ENCODE results near the gene SH3GL3. TPM values are rescaled to one million over a fixed set of nuclear protein-coding genes. Genes with fewer than 3 reads are reported as not detected.

The SH3GL3 gene
- total RNA-seq, 6 experiments from 2014 or later: not detected

- H3K36me3 Mint-ChIP-seq (ENCODE audit: low read depth): 0 out of 2 replicates have a peak, but pooled peaks cover 4% of the 10 kb centered on the region
- peaks cover 54% of the 10 kb centered on the region for H3K9me3 Mint-ChIP-seq
- no peak within 1 kb of the TSS for H3K27ac Mint-ChIP-seq
- H3K27me3 Mint-ChIP-seq (ENCODE audit: insufficient read depth): no peaks in the 10 kb centered on the region
- no peak within 1 kb of the TSS for H3K4me3 Mint-ChIP-seq
- no peaks in the 10 kb centered on the region for H3K4me1 Mint-ChIP-seq (ENCODE audit: low read depth)
- DNase-seq: no peak
- TF ChIP-seq CTCF (IDR thresholded peaks at IDR 0.05): no peak
Observed at GRCh38 chr15:83653639-83654378, 206.7 kb downstream of the SH3GL3 start, which contains the start of gene ADAMTSL3. Gene ADAMTSL3, plus strand, starts transcription at chr15:83654123. Its CDS starts 1,639 bp downstream, at chr15:83655762.

- Mint-ChIP-seq H3K27ac (no peak overlapping the region), H3K4me1 (ENCODE audit: low read depth) (no peaks in the 10 kb centered on the region), H3K4me3 (no peak overlapping the region)
Observed at GRCh38 chr15:83654379-83655236, 207.5 kb downstream of the SH3GL3 start.

DNA sequence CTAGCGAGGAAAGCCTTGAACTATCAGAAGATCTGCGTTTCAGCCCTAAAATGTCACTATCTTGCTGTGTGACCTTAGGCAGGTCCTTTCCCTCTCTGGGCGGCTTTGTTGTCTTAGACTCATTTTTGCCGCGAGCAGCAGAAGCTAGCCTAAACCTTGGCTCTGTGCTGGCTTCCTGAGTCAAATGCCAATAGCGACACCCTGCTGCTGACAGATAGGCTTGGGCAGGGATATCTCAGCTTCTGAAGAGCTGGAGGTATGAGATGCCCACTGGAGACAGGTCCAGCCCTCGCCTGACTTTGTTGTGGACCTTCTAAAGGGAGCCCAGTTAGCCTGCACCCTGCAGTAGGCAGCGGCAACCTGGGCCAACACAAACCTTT, 208.1 kb downstream of the SH3GL3 start:
- no peaks in the 10 kb centered on the region for H3K4me1 Mint-ChIP-seq (ENCODE audit: low read depth)
- no peak for DNase-seq
- no peak overlapping the region for H3K4me3 Mint-ChIP-seq
- no peak for TF ChIP-seq CTCF (IDR thresholded peaks at IDR 0.05)
- no peaks in the 10 kb centered on the region for H3K27me3 Mint-ChIP-seq (ENCODE audit: insufficient read depth)
- H3K9me3 Mint-ChIP-seq: peaks cover 58% of the 10 kb centered on the region
- 0 out of 2 replicates have a peak, but pooled peaks cover 9% of the 10 kb centered on the region for H3K36me3 Mint-ChIP-seq (ENCODE audit: low read depth)
- H3K27ac Mint-ChIP-seq: no peak overlapping the region

More at GRCh38 chr15:83654379-83655236, 207.5 kb downstream of the SH3GL3 start:
- Mint-ChIP-seq H3K9me3 (peaks cover 58% of the 10 kb centered on the region), H3K27me3 (ENCODE audit: insufficient read depth) (no peaks in the 10 kb centered on the region), H3K36me3 (ENCODE audit: low read depth) (0 out of 2 replicates have a peak, but pooled peaks cover 9% of the 10 kb centered on the region)
- no peak for DNase-seq
- TF ChIP-seq CTCF (IDR thresholded peaks at IDR 0.05): no peak

GRCh38 chr15:83656192-83656591, 209.1 kb downstream of the SH3GL3 start:
- Mint-ChIP-seq H3K27me3 (ENCODE audit: insufficient read depth) (no peaks in the 10 kb centered on the region), H3K27ac (no peak overlapping the region), H3K4me1 (ENCODE audit: low read depth) (no peaks in the 10 kb centered on the region), H3K4me3 (no peak overlapping the region), H3K9me3 (peaks cover 62% of the 10 kb centered on the region), H3K36me3 (ENCODE audit: low read depth) (0 out of 2 replicates have a peak, but pooled peaks cover 9% of the 10 kb centered on the region)
- TF ChIP-seq CTCF (IDR thresholded peaks at IDR 0.05): no peak
- no peak for DNase-seq

DNA sequence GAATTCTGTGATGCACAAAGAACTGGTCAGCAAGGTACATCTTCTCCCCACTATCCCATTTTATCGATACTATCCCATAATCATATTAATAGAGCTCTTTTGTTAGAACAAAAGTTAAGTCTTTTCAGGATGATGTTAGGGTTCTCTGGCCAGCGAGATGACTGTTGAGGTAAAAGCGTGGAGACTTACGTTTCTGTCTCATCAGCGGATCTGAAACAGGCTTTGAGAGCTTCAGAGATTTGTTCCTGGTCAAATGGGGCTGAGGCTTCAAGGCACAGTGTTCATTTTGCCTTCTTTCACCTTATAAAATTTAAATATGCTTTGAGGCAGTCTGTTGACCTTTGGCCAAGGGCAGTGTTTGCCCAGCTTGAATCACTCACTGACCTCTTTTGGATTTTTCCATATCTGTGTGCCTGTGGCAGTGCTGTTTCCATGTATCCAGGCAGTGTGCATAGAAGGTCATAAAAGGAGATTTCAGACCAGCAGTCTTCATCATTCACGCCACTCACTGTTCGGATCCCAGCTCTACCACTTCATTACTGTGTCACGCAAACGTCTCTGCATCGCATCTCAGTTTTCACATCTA, 209.9 kb downstream of the SH3GL3 start:
- H3K27me3 Mint-ChIP-seq (ENCODE audit: insufficient read depth): no peaks in the 10 kb centered on the region
- no peak for DNase-seq
- 0 out of 2 replicates have a peak, but pooled peaks cover 9% of the 10 kb centered on the region for H3K36me3 Mint-ChIP-seq (ENCODE audit: low read depth)
- no peaks in the 10 kb centered on the region for H3K4me1 Mint-ChIP-seq (ENCODE audit: low read depth)
- peaks cover 61% of the 10 kb centered on the region for H3K9me3 Mint-ChIP-seq
- H3K4me3 Mint-ChIP-seq: no peak overlapping the region
- no peak overlapping the region for H3K27ac Mint-ChIP-seq
- TF ChIP-seq CTCF (IDR thresholded peaks at IDR 0.05): no peak

Data from HFFc6 (cell line).